ENCODE measurements around the gene FBXO8. TPM values are rescaled to one million over a fixed set of nuclear protein-coding genes. Genes with fewer than 3 reads are reported as not detected.

FBXO8 gene
- total and polyA plus RNA-seq, 2 of the 4 experiments (the other 2 are of a cell fraction): 11.3 to 25.6 TPM

DNA sequence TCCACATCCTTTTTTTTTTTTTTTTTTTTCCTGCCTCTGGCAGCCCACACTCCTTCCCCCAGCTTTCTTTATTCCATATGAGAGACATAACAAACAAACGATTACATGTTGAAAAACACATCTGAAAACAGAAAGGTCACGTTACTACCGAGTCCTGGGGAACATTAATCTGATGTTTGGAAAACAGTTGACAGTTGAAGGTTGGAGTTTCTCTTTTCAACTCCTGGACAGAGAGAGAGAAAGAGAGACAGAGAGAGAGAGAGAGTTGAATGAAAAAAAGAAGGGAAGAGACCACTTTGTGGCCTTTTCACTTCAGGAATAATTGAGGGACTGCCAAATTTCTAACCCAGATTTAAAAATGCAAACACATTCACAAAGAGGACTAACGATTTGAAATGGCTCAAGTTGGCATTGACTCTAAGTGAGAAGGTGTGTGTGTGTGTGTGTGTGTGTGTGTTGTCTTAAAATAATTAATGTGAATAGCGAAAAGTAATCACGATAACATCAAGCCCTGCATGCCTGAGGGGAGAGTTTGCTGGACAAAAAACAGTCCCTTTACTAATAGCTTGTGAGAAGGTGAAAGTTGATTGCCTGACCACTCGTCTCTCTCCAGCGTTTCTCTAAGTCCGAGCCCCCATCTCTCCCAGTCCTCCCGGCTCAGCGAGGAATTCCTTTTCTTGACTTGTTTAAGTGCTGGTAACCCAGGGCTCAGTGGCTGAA lies 67.3 kb downstream of the FBXO8 start (continued):
- TF ChIP-seq RCOR1 (IDR thresholded peaks at IDR 0.05; ENCODE audit: insufficient replicate concordance, low read length): no peak

DNA sequence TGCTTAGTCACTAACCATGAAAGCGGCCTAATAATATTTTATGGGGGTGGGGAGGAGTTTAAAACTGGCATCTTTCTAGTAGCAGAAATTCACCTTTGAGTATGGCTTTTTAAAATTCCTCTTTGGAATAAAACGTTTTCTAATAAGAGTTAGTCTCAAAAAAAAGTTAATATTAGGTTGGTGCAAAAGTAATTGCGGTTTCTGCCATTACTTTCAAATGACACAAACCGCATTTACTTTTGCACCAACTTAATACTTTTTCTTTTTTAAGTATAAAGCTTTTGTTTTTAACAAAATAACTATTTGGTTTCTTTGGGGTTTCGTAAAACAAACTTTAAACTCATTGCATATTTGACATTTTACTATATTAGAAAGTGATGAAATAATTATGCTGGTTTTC lies 68.4 kb downstream of the FBXO8 start:
- no peaks in the 10 kb centered on the region for H3K79me1 ChIP-seq (ENCODE audit: low read depth in 1 of 2, low read length in 2 of 2)
- no peak overlapping the region for H2BK15ac ChIP-seq (ENCODE audit: low read depth, low read length)
- no peak overlapping the region for H3K23ac ChIP-seq (ENCODE audit: low read depth, low read length)
- H3K4me3 ChIP-seq (ENCODE audit: insufficient read depth, low read depth, low read length): no peak overlapping the region
- peaks cover 66% of the 10 kb centered on the region for H3K27me3 ChIP-seq (ENCODE audit: control insufficient read depth, insufficient read depth, low read length)
- DNase-seq (no peak), ATAC-seq (ENCODE audit: low read depth) (no peak)
- no peak overlapping the region for H3K4ac ChIP-seq (ENCODE audit: low read depth, low read length)
- no peak overlapping the region for H2AK5ac ChIP-seq (ENCODE audit: low read depth, low read length)
- BruUV-seq (replicated peaks): no TSS peak
- CTCF ChIA-PET: no interaction called here
- H4K91ac ChIP-seq (ENCODE audit: insufficient read depth, low read depth, low read length): no peak overlapping the region
- H3K9ac ChIP-seq (ENCODE audit: low read depth, low read length): no peak overlapping the region
- WGBS, 2 experiments (ENCODE audit: extremely low coverage in 2 of 2, insufficient read length in 1 of 2): no CpG with 5 or more reads among the region's 5 CpGs
- no peak overlapping the region for H3K18ac ChIP-seq (ENCODE audit: low read depth, low read length)
- H3K9me1 ChIP-seq (ENCODE audit: insufficient read depth, low read length): peaks cover 3% of the 10 kb centered on the region; the same call in 1 of the 2 replicates
- no peak overlapping the region for H2AK9ac ChIP-seq (replicated peaks; ENCODE audit: low read depth, low read length, poor library complexity)
- no peak overlapping the region for H4K5ac ChIP-seq (ENCODE audit: low read depth, low read length)
- H3K9me3 ChIP-seq (ENCODE audit: control insufficient read depth, insufficient read depth, low read length): peaks cover 6% of the 10 kb centered on the region; the same call in 1 of the 2 replicates
- H3K14ac ChIP-seq (replicated peaks; ENCODE audit: low read depth, low read length): no peak overlapping the region
- TF ChIP-seq BHLHE40 (IDR thresholded peaks at IDR 0.05; ENCODE audit: low read depth, low read length): no peak
- no peak for TF ChIP-seq CHD1 (IDR thresholded peaks at IDR 0.05; ENCODE audit: low read depth, low read length)
- H3K27ac ChIP-seq (ENCODE audit: insufficient read depth, low read length): no peak overlapping the region
- H4K8ac ChIP-seq (ENCODE audit: low read depth in 2 of 2, low read length in 2 of 2): no peak overlapping the region
- no peak overlapping the region for H2AFZ ChIP-seq (replicated peaks; ENCODE audit: low read length, poor library complexity)
- H2BK20ac ChIP-seq (ENCODE audit: low read depth, low read length): no peak overlapping the region
- no peak overlapping the region for H2BK120ac ChIP-seq (ENCODE audit: low read depth, low read length)
- POLR2A ChIA-PET (ENCODE audit: unreplicated experiment): no interaction called here
- in situ Hi-C loops (cut with MboI; ENCODE audit: low sequenced_read_pairs) (no loop called here), intact Hi-C loops (cut with micrococcal nuclease) (no loop called here), dilution Hi-C loops (cut with HindIII; ENCODE audit: low sequenced_read_pairs, unreplicated experiment) (no loop called here)
- H3K36me3 ChIP-seq (ENCODE audit: control insufficient read depth, insufficient read depth, low read length): no peaks in the 10 kb centered on the region
- H4K20me1 ChIP-seq (ENCODE audit: insufficient read depth, low read length): no peaks in the 10 kb centered on the region
- H3K56ac ChIP-seq (ENCODE audit: extremely low read depth, insufficient read depth, low read length): no peak overlapping the region
- no peak overlapping the region for H3K4me2 ChIP-seq (ENCODE audit: low read depth, low read length)
- H2BK5ac ChIP-seq (ENCODE audit: low read depth, low read length, poor library complexity, severe bottlenecking): no peak overlapping the region
- peaks cover 2% of the 10 kb centered on the region; the same call in 1 of the 2 replicates for H3K4me1 ChIP-seq (ENCODE audit: control insufficient read depth, insufficient read depth, low read length)
